K562 (cell line): ENCODE data around the gene FXYD1. TPM values are rescaled to one million over a fixed set of nuclear protein-coding genes. Genes with fewer than 3 reads are reported as not detected.

Source experiments
- BRF2 ChIP-seq: IDR thresholded peaks from 3 replicates; pipeline ENCODE4 v1.6.1; 2011; ENCODE audit warnings: borderline replicate concordance, mild to moderate bottlenecking; ENCODE audit not compliant: insufficient read length, insufficient read depth
- CTCFL ChIP-seq: IDR thresholded peaks from 2 replicates; pipeline ENCODE4 v1.6.1; 2011; ENCODE audit warnings: borderline replicate concordance, low read depth, mild to moderate bottlenecking, moderate library complexity, low read length; ENCODE audit not compliant: insufficient read depth, poor library complexity, severe bottlenecking
- KDM1A ChIP-seq, 2 experiments: fragments of 450-650 bp; IDR thresholded peaks; 2 replicates each; pipeline ENCODE4 v1.6.1; 2016; ENCODE audit warnings: mild to moderate bottlenecking in 2 of 2
- RFX5 ChIP-seq: IDR thresholded peaks from 2 replicates; pipeline ENCODE4 v1.6.1; 2011; ENCODE audit warnings: low read depth, mild to moderate bottlenecking, improper control_type of control experiment, low read length
- RFX7 ChIP-seq: fragments of 250-450 bp; sonication (Bioruptor Pico); IDR thresholded peaks from 2 replicates; pipeline ENCODE4 v1.5.1; 2021; ENCODE audit warnings: mild to moderate bottlenecking
- TAF1 ChIP-seq: IDR thresholded peaks from 2 replicates; pipeline ENCODE4 v1.6.1; 2011; ENCODE audit warnings: mild to moderate bottlenecking, low read length, moderate library complexity; ENCODE audit not compliant: insufficient read depth, control insufficient read depth, severe bottlenecking; ENCODE audit errors: extremely low read depth
- ZBTB26 ChIP-seq: fragments of 450-650 bp; formaldehyde crosslinking; IDR thresholded peaks from 2 replicates; pipeline ENCODE4 v1.4.0; 2022; ENCODE audit warnings: missing genetic modification characterization
- ZBTB5 ChIP-seq: fragments of 450-650 bp; IDR thresholded peaks from 2 replicates; pipeline ENCODE4 v1.6.1; 2017; ENCODE audit warnings: antibody characterized with exemption
- ZZZ3 ChIP-seq: fragments of 450-650 bp; IDR thresholded peaks from 2 replicates; pipeline ENCODE4 v1.6.1; 2016; ENCODE audit warnings: antibody characterized with exemption, mild to moderate bottlenecking, moderate library complexity
- polyA plus RNA-seq, 8 experiments: library from polyadenylated mRNA; depleted of rRNA in 4 of 8; stranded (reverse) in 5 of 8; unstranded in 3 of 8; fragments of >200 nt; fragmentation: Nextera tagmentation in 2 of 8; fragmentation: Illumina TruSeq in 1 of 8; extraction: Ambion mirVana in 2 of 8; extraction: Trizol in 1 of 8; gene quantifications; 2 replicates each; pipeline versions ENCODE4 v1.2.1 to v1.2.3, GENCODE V29; 2011 to 2014; ENCODE audit warnings: inconsistent platforms in 1 of 8, missing spikeins in 1 of 8
- total RNA-seq, 7 experiments: library from RNA; depleted of rRNA in 6 of 7; stranded (reverse); fragments of >200 nt in 6 of 7; fragmentation: Illumina TruSeq in 2 of 7; extraction: Trizol in 2 of 7; gene quantifications; 2 replicates each; pipeline versions ENCODE4 v1.2.1 to v1.2.3, GENCODE V29; 2011 to 2021; ENCODE audit warnings: low replicate concordance in 1 of 7
- TF ChIP-seq, protein P1 (sequence below): conservative IDR thresholded peaks from 2 replicates; pipeline ENCODE4 v1.6.1; 2011; ENCODE audit warnings: low read depth, mild to moderate bottlenecking, low read length; ENCODE audit not compliant: control insufficient read depth

The FXYD1 gene
- total and polyA plus RNA-seq, 9 of the 15 experiments (the other 6 are each of a cell fraction or from before 2014, with no cell fraction given): 0.40 to 3.2 (median 1.8) TPM; not detected in 3

DNA sequence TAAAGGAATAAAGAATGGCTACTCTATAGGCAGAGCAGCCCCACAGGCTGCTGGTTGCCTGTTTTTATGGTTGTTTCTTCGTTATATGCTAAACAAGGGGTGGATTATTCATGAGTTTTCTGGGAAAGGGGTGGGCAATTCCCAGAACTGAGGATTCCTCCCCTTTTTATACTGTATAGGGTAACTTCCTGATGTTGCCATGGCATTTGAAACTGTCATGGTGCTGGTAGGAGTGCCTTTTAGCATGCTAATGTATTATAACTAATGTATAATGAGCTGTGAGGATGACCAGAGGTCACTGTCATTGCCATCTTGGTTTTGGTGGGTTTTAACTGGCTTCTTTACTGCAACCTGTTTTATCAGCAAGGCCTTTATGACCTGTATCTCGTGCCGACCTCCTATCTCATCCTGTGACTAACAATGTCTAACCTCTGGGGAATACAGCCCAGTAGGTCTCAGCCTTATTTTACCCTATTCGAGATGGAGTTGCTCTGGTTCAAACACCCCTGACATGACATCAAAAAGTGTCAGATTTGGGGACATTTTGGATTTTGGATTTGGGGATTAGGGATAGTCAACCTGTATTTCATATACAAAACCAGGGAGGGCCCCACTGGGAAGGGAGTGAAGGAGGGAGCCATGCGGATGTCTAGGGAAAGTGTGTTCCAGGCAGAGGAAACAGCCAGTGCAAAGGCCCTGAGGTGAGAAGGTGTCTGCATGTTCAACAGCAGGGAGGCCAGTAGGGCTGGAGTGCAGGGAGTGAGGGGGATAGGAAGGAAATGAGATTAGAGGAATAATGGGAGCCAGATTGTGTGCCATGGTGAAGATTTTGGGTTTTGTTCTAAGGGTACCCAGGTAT, 26.8 kb downstream of the FXYD1 start (continued):
- TF ChIP-seq ZBTB26 (CRISPR knock-in tag) (no peak), RFX7 (CRISPR knock-in tag) (no peak; the same call in 1 of the 2 replicates), CTCFL (no peak), ZZZ3 (no peak), BRF2 (no peak), RFX5 (no peak), KDM1A (IDR thresholded peaks at IDR 0.05) (peak; percentile 55 to 60; a peak in 2 of 4 replicates), TAF1 (no peak), ZBTB5 (no peak)
- TF ChIP-seq, protein P1, sequence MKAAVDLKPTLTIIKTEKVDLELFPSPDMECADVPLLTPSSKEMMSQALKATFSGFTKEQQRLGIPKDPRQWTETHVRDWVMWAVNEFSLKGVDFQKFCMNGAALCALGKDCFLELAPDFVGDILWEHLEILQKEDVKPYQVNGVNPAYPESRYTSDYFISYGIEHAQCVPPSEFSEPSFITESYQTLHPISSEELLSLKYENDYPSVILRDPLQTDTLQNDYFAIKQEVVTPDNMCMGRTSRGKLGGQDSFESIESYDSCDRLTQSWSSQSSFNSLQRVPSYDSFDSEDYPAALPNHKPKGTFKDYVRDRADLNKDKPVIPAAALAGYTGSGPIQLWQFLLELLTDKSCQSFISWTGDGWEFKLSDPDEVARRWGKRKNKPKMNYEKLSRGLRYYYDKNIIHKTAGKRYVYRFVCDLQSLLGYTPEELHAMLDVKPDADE: no peak
